GM12878 (cell line): ENCODE results near the gene LYPD5. TPM values are rescaled to one million over a fixed set of nuclear protein-coding genes. Genes with fewer than 3 reads are reported as not detected.

Experiments
- ATF2 ChIP-seq: IDR thresholded peaks from 2 replicates; pipeline ENCODE4 v1.6.1; 2012; ENCODE audit warnings: low read length, inconsistent platforms
- CTCF ChIP-seq, 3 experiments: IDR thresholded peaks in 2 of 3; conservative IDR thresholded peaks in 1 of 3; 2 replicates each; pipeline ENCODE4 v1.5.1; 2011; ENCODE audit warnings: low read depth in 3 of 3, low read length in 3 of 3, mild to moderate bottlenecking in 3 of 3, control low read depth in 2 of 3, moderate library complexity in 2 of 3, inconsistent platforms in 1 of 3, mixed read lengths in 1 of 3; ENCODE audit not compliant: control insufficient read depth in 2 of 3, insufficient read depth in 1 of 3; ENCODE audit errors: extremely low read depth in 1 of 3
- HDAC2 ChIP-seq: fragments of 200-600 bp; sonication (generic); IDR thresholded peaks from 2 replicates; pipeline ENCODE4 v1.6.1; 2017
- KAT2A ChIP-seq: conservative IDR thresholded peaks from 2 replicates; pipeline ENCODE4 v1.6.1; 2011; ENCODE audit warnings: low read depth, low read length; ENCODE audit not compliant: control insufficient read depth
- NBN ChIP-seq: fragments of 450-650 bp; IDR thresholded peaks from 2 replicates; pipeline ENCODE4 v1.6.1; 2016
- NFXL1 ChIP-seq: fragments of 450-650 bp; IDR thresholded peaks from 2 replicates; pipeline ENCODE4 v1.6.1; 2017; ENCODE audit warnings: antibody characterized with exemption, mild to moderate bottlenecking, borderline replicate concordance
- NR2F1 ChIP-seq: fragments of 450-650 bp; conservative IDR thresholded peaks from 2 replicates; pipeline ENCODE4 v1.6.1; 2017; ENCODE audit warnings: mild to moderate bottlenecking
- POLR2A ChIP-seq: IDR thresholded peaks from 2 replicates; pipeline ENCODE4 v1.6.1; 2011; ENCODE audit warnings: low read depth, mild to moderate bottlenecking, low read length
- POLR2AphosphoS2 ChIP-seq: IDR thresholded peaks from 2 replicates; pipeline ENCODE4 v1.6.1; 2011; ENCODE audit warnings: low read depth, mild to moderate bottlenecking, low read length, improper control_type of control experiment, moderate library complexity
- SIN3A ChIP-seq: IDR thresholded peaks from 2 replicates; pipeline ENCODE4 v1.6.1; 2012; ENCODE audit warnings: low read depth, low read length, improper control_type of control experiment
- SKIL ChIP-seq: fragments of 450-650 bp; IDR thresholded peaks from 2 replicates; pipeline ENCODE4 v1.6.1; 2017; ENCODE audit warnings: mild to moderate bottlenecking, low read depth, inconsistent platforms; ENCODE audit not compliant: poor library complexity, severe bottlenecking
- SMAD1 ChIP-seq: fragments of 450-650 bp; IDR thresholded peaks from 2 replicates; pipeline ENCODE4 v1.6.1; 2018; ENCODE audit warnings: mild to moderate bottlenecking, low read depth; ENCODE audit not compliant: partially characterized antibody
- SRF ChIP-seq, 2 experiments: IDR thresholded peaks; 2 replicates each; pipeline ENCODE4 v1.6.1; 2011; ENCODE audit warnings: low read depth in 2 of 2, low read length in 2 of 2, mild to moderate bottlenecking in 1 of 2, moderate library complexity in 1 of 2
- ZBTB33 ChIP-seq: fragments of 450-650 bp; IDR thresholded peaks from 2 replicates; pipeline ENCODE4 v1.6.1; 2017; ENCODE audit warnings: mild to moderate bottlenecking
- polyA plus RNA-seq, 11 experiments: library from polyadenylated mRNA; depleted of rRNA in 4 of 11; unstranded in 6 of 11; stranded (reverse) in 5 of 11; fragments of >200 nt; fragmentation: Nextera tagmentation in 4 of 11; fragmentation: Illumina TruSeq in 1 of 11; extraction: Ambion mirVana in 4 of 11; extraction: Trizol in 1 of 11; gene quantifications; 1 replicate in 1 of 11; 2 replicates in 10 of 11; pipeline versions ENCODE4 v1.2.1 to v1.2.3, GENCODE V29; 2011 to 2016; ENCODE audit warnings: inconsistent platforms in 2 of 11, missing spikeins in 2 of 11, low read depth in 1 of 11
- total RNA-seq, 4 experiments: library from RNA; depleted of rRNA in 3 of 4; stranded (reverse); fragments of >200 nt in 3 of 4; fragmentation: Illumina TruSeq in 1 of 4; extraction: Trizol in 1 of 4; gene quantifications; 2 replicates each; pipeline versions ENCODE4 v1.2.1 to v1.2.3, GENCODE V29; 2013 to 2021
- TF ChIP-seq, protein P1 (sequence below): fragments of 450-650 bp; IDR thresholded peaks from 2 replicates; pipeline ENCODE4 v1.6.1; 2016; ENCODE audit warnings: mild to moderate bottlenecking, moderate library complexity, borderline replicate concordance

LYPD5 gene
- total and polyA plus RNA-seq, 10 of the 15 experiments (the other 5 are each of a cell fraction or from before 2014, with no cell fraction given) = 0.04 to 2.2 (median 0.69) TPM; not detected in 1

DNA sequence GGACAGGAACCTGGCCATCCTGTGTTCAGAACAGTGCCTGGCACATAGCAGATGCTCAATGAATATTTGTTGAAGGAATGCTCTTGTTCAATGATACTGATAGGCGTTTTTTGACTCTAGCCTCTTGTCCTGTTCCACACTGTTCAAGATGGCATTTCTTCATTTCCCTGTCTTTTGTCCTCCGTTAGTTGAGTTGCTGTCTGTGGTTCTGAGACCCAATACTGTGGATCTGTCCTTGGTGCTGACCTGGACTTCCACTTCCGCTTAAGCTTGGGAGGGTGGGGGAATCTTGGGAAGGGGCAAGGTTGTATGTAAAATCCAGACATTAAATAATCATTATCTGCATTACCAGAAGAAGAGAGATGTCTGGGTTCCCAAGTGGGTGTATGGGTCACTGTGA lies 13.2 kb downstream of the LYPD5 start (continued):
- TF ChIP-seq, protein P1, sequence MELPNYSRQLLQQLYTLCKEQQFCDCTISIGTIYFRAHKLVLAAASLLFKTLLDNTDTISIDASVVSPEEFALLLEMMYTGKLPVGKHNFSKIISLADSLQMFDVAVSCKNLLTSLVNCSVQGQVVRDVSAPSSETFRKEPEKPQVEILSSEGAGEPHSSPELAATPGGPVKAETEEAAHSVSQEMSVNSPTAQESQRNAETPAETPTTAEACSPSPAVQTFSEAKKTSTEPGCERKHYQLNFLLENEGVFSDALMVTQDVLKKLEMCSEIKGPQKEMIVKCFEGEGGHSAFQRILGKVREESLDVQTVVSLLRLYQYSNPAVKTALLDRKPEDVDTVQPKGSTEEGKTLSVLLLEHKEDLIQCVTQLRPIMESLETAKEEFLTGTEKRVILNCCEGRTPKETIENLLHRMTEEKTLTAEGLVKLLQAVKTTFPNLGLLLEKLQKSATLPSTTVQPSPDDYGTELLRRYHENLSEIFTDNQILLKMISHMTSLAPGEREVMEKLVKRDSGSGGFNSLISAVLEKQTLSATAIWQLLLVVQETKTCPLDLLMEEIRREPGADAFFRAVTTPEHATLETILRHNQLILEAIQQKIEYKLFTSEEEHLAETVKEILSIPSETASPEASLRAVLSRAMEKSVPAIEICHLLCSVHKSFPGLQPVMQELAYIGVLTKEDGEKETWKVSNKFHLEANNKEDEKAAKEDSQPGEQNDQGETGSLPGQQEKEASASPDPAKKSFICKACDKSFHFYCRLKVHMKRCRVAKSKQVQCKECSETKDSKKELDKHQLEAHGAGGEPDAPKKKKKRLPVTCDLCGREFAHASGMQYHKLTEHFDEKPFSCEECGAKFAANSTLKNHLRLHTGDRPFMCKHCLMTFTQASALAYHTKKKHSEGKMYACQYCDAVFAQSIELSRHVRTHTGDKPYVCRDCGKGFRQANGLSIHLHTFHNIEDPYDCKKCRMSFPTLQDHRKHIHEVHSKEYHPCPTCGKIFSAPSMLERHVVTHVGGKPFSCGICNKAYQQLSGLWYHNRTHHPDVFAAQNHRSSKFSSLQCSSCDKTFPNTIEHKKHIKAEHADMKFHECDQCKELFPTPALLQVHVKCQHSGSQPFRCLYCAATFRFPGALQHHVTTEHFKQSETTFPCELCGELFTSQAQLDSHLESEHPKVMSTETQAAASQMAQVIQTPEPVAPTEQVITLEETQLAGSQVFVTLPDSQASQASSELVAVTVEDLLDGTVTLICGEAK = peak; percentile 67
- TF ChIP-seq ZBTB33 (no peak), POLR2AphosphoS2 (no peak), ATF2 (no peak), KAT2A (no peak), NFXL1 (no peak), SMAD1 (no peak), HDAC2 (no peak), CTCF (IDR thresholded peaks at IDR 0.05 in 2 of 3, conservative IDR thresholded peaks at IDR 0.05 in 1 of 3; ENCODE audit: control insufficient read depth in 2 of 3, extremely low read depth in 1 of 3, insufficient read depth in 1 of 3, low read depth in 3 of 3, low read length in 3 of 3) (no peak), SRF (IDR thresholded peaks at IDR 0.05; ENCODE audit: low read depth in 2 of 2, low read length in 2 of 2) (no peak), NR2F1 (no peak), POLR2A (no peak), SIN3A (peak; percentile 85), NBN (no peak), SKIL (no peak)
